Progenitor cell of endocrine pancreas (in vitro differentiated cells): ENCODE measurements around the gene NPIPB5. TPM values are rescaled to one million over a fixed set of nuclear protein-coding genes. Genes with fewer than 3 reads are reported as not detected.
"Not testable (repeated sequence)": the region's sequence is repeated elsewhere in the genome, so short reads cannot be mapped to it uniquely, and the experiment has no call there.

ENCODE experiments used
- DNase-seq: peaks from one replicate; pipeline ENCODE4 v3.0.0; 2021; ENCODE audit warnings: low spot score; ENCODE audit not compliant: unreplicated experiment
- H3K27ac Mint-ChIP-seq: 2 replicates; pipeline ENCODE4 v1.8.0; 2021; ENCODE audit warnings: mild to moderate bottlenecking, moderate library complexity, mixed read lengths
- H3K27me3 Mint-ChIP-seq: 2 replicates; pipeline ENCODE4 v1.8.0; 2021; ENCODE audit warnings: mixed read lengths
- H3K36me3 Mint-ChIP-seq: 2 replicates; pipeline ENCODE4 v1.8.0; 2022; ENCODE audit warnings: mixed read lengths; ENCODE audit not compliant: insufficient read depth
- H3K4me1 Mint-ChIP-seq: 2 replicates; pipeline ENCODE4 v1.8.0; 2021; ENCODE audit warnings: low read depth, mixed read lengths
- H3K4me3 Mint-ChIP-seq: 2 replicates; pipeline ENCODE4 v1.8.0; 2021; ENCODE audit warnings: low read depth, mild to moderate bottlenecking, moderate library complexity, mixed read lengths
- H3K9me3 Mint-ChIP-seq: 2 replicates; pipeline ENCODE4 v1.8.0; 2021; ENCODE audit warnings: low read depth, mixed read lengths
- long read RNA-seq: library from polyadenylated mRNA; unstranded; transcript quantifications from one replicate; pipeline ENCODE4 v2.0.0, GENCODE V29; 2020
- total RNA-seq: library from RNA; stranded (reverse); gene quantifications from 2 replicates; pipeline ENCODE4 v1.2.1, GENCODE V29; 2021

The NPIPB5 gene
- total RNA-seq, result 231 and 276 TPM in 2 replicates
- long read RNA-seq, partial matches to known transcripts, result 1 of 5 reads
- long read RNA-seq, other reads (novel, unspliced or antisense), result 4 of 5 reads

DNA sequence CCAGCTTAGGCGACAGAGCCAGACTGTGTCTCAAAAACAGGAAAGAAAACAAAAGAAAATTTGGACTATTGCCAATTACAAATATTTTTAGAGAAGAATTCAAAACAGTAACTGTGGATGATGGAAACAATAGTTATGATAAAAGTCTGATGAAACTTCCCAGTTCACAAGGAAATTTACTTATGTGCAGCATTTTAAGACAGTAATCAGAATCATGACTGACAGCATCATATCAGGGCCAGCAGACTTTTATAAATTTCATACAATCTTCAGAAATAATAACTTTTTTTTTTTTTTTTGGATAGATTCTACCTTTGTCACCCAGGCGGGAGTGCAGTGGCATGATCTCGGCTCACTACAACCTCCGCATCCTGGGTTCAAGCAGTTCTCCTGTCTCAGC lies at the start of gene NPIPB5:
TSS of gene NPIPB5 (plus strand) at position 301 of the 400 bp plus-strand sequence. CDS start 2,911 bp downstream, outside the sequence.
- H3K4me1 Mint-ChIP-seq, H3K4me3 Mint-ChIP-seq, H3K27ac Mint-ChIP-seq, H3K36me3 Mint-ChIP-seq, H3K27me3 Mint-ChIP-seq, H3K9me3 Mint-ChIP-seq, DNase-seq: not testable (repeated sequence)

DNA sequence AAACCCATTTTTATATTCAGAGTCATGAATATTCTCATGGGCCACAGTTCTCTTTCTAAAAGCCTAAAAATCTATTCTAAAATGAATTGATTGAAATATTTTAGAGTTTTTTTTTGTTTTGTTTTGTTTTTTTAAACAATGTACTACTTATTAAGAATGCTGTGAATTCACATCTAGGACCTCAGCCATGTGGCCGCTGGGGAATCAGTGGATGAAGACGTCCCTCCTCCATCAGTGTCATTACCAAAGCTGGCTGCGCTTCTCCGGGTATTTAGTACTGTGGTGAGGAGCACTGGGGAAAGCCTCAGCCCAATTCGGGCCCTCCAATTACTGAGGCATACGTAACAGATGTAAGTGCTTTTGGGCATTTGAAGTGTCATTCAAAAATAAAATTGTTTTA lies 41.8 kb upstream of the NPIPB5 start:
- not testable (repeated sequence) for H3K36me3 Mint-ChIP-seq, H3K27me3 Mint-ChIP-seq, H3K4me3 Mint-ChIP-seq, H3K9me3 Mint-ChIP-seq, H3K27ac Mint-ChIP-seq, H3K4me1 Mint-ChIP-seq, DNase-seq

DNA sequence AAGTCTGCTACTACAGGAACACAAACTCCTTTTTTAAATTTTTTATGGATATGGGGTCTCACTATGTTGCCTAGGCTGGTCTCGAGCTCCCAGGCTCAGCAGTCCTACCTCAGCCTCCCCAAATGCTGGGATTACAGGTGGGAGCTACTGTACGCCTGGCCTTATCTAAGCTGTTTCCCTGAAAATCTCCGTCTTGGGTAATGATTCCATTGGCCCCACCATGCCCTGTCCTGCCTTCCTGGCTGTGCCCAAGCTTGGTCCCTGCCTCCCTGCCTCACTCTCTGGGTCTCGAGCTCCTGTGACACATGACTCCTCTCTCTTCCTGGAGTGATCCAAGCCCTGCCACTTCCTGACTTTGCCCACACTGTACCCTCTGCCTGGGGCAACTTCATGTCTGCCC lies 27.3 kb downstream of the NPIPB5 start:
- H3K4me1 Mint-ChIP-seq, H3K4me3 Mint-ChIP-seq, H3K27me3 Mint-ChIP-seq, H3K27ac Mint-ChIP-seq, H3K36me3 Mint-ChIP-seq, DNase-seq, H3K9me3 Mint-ChIP-seq: not testable (repeated sequence)

DNA sequence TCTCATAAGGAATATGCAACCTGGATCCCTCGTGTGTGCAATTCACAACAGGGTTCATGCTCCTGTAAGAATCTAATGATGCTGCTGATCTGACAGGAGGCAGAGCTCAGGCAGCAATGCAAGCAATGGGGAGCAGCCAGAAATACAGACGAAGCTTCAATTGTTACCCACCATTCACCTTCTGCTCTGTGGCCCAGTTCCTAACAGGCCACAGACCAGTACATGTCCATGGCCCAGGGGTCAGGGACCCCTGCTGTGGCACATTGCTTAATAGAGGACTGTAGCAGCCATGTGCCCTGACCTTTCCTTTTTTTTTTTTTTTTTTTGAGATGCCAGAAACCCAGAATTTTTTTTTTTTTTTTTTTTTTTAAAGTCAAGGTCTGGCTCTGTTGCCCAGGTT lies 34.1 kb downstream of the NPIPB5 start:
- H3K4me1 Mint-ChIP-seq, H3K9me3 Mint-ChIP-seq, H3K36me3 Mint-ChIP-seq, DNase-seq, H3K27me3 Mint-ChIP-seq, H3K4me3 Mint-ChIP-seq, H3K27ac Mint-ChIP-seq: not testable (repeated sequence)

DNA sequence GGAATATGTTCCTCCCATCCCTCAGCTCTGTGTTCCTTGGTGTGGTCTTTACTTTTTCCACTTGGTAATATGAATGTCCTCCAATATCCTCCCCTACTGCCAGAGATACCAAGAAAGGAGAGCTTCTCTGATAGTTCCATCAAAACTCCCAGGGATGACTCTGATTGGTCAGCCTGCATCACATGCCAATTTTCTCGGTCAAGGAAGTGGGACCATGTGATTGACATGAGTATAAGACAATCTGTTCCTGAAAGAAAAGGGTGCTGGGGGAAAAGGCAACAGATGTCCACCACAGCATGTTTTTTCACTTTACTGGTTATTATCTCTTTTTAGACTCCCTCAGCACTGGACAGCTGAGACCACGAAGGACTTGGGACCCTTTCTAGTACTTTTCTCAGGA lies 35.9 kb downstream of the NPIPB5 start:
- not testable (repeated sequence) for DNase-seq

DNA sequence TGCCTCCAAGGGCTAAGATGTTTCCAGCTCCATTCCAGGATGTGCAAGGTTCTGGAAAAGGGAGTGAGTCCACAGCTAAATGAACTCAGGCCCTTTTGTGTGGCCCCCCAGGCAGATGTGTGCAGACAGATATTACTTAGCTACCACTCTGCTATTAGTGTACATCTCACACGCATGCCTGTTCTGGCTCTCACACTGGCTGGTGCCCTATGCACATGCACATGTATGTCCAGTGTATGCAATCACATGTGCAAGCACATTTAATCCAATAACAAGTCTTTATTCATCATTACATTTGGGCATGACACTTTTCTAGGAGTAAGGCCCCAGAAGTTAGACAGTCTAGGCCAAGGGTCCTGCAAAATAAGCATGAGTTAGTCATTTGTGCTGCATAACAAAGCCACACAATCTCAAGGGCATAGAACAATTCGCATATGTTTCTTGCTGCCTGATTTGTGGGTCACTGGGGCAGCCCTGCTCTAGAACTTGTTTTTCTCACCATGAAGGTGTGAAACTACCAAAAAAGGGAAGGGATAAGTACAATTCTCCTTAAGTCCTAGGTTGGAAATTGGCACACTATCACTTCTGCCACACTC lies 36.6 kb downstream of the NPIPB5 start:
- H3K27ac Mint-ChIP-seq, H3K4me1 Mint-ChIP-seq, H3K36me3 Mint-ChIP-seq, H3K4me3 Mint-ChIP-seq, DNase-seq, H3K27me3 Mint-ChIP-seq, H3K9me3 Mint-ChIP-seq: not testable (repeated sequence)

More for the DNA sequence above, 35.9 kb downstream of the NPIPB5 start:
- H3K9me3 Mint-ChIP-seq, H3K36me3 Mint-ChIP-seq, H3K27me3 Mint-ChIP-seq, H3K27ac Mint-ChIP-seq, H3K4me3 Mint-ChIP-seq, H3K4me1 Mint-ChIP-seq: not testable (repeated sequence)

DNA sequence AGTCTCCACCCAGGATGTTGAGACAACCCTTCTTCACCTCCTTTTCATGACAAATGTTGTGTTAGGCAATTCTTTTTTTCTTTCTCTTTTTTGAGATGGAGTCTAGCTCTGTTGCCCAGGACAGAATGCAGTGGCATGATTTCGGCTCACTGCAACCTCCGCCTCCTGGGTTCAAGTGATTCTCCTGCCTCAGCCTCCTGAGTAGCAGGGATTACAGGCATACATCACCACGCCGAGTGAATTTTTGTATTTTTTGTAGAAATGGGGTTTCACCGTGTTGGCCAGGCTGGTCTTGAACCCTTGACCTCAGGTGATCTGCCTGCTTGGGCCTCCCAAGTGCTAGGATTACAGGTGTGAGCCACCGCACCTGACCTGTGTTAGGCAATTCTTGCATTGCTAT lies 39.2 kb downstream of the NPIPB5 start:
- H3K4me3 Mint-ChIP-seq, H3K36me3 Mint-ChIP-seq, H3K27ac Mint-ChIP-seq, H3K4me1 Mint-ChIP-seq, H3K9me3 Mint-ChIP-seq, H3K27me3 Mint-ChIP-seq, DNase-seq: not testable (repeated sequence)

DNA sequence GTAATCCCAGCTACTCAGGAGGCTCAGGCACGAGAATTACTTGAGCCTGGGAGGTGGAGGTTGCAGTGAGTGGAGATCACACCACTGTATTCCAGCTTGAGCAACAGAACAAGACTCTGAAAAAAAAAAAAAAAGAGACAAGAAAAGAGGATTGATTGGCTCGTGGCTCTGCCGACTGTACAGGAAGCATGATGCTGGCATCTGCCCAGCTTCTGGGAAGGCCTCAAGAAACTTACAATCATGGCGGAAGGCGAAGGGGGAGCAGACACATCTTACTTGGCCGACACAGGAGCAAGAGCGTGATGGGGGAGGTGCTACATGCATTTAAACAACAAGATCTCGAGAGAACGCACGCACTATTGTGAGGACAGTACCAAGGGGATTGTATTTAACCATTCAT lies 40.5 kb downstream of the NPIPB5 start:
- not testable (repeated sequence) for DNase-seq, H3K9me3 Mint-ChIP-seq, H3K4me3 Mint-ChIP-seq, H3K27me3 Mint-ChIP-seq, H3K36me3 Mint-ChIP-seq, H3K27ac Mint-ChIP-seq, H3K4me1 Mint-ChIP-seq

DNA sequence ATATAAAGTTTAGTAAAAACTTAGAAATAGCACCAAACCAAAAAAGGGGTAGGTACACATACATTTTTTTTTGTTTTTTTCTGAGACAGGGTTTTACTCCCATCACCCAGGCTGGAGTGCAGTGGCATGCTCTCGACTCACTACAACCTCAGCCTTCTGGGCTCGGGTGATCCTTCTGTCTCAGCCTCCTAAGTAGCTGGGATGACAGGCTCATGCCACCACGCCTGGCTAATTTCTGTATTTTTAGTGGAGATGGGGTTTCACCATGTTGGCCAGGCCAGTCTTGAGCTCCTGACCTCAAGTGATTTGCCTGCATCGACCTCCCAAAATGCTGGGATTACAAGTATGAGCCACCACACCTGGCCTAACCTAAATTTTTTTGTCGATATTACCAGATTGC lies 41.0 kb downstream of the NPIPB5 start:
- H3K4me3 Mint-ChIP-seq, H3K36me3 Mint-ChIP-seq, DNase-seq, H3K27me3 Mint-ChIP-seq, H3K4me1 Mint-ChIP-seq, H3K9me3 Mint-ChIP-seq, H3K27ac Mint-ChIP-seq: not testable (repeated sequence)

DNA sequence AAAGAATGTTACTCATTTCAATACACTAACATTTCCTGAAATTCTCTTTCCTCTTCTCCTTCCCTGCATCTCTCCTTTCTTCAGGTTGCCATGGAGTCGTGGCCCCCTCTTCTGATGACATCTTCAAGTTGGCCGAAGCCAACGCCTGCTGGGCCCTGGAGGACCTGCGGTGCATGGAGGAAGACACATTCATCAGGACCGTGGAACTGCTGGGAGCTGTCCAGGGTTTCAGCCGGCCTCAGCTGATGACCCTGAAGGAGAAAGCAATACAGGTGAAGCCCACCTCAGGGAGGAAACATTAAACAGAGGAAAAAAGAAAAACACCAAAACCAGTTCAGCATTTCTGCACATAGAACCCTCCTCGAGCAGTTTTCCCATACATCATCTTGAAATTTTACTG lies 46.1 kb downstream of the NPIPB5 start:
- H3K4me1 Mint-ChIP-seq, H3K36me3 Mint-ChIP-seq, H3K4me3 Mint-ChIP-seq: not testable (repeated sequence)

More for the DNA sequence above, 46.1 kb downstream of the NPIPB5 start:
- not testable (repeated sequence) for H3K27ac Mint-ChIP-seq, H3K27me3 Mint-ChIP-seq, H3K9me3 Mint-ChIP-seq, DNase-seq

Other genes starting within 250 kb of the NPIPB5 start
- 65.0 and 69.6 TPM in 2 replicates for gene POLR3E, start 213.5 kb upstream of the NPIPB5 start, total RNA-seq
- gene CDR2, start 136.3 kb upstream of the NPIPB5 start, total RNA-seq, result 16.6 and 17.7 TPM in 2 replicates